OCI-LY7 (cell line): Measurements from ENCODE around the gene DNAH6. TPM values are rescaled to one million over a fixed set of nuclear protein-coding genes. Genes with fewer than 3 reads are reported as not detected.

Experiments used
- BruUV-seq: library from RNA; stranded (reverse); fragments of 400-500 nt; replicated peaks from 2 replicates; lab custom pipeline; 2021; lab: Mats Ljungman, UMichigan
- CTCF ChIA-PET: fragments of 300-600 bp; sonication (Branson Sonifier 250); formaldehyde crosslinking; loops from one replicate; lab custom pipeline; 2022; ENCODE audit warnings: antibody characterized with exemption; ENCODE audit not compliant: unreplicated experiment; lab: Charles Lee
- POLR2A ChIA-PET: fragments of 300-600 bp; sonication (Branson Sonifier 250); formaldehyde crosslinking; loops from one replicate; lab custom pipeline; 2022; ENCODE audit warnings: antibody characterized with exemption; lab: Charles Lee
- DNase-seq: peaks from one replicate; pipeline ENCODE4 v3.0.0-alpha.2; 2015; ENCODE audit warnings: low spot score
- H2AFZ ChIP-seq: fragments of 200-600 bp; sonication (generic), shearing (Covaris generic); 2 replicates; pipeline ENCODE4 v1.6.1; 2014; ENCODE audit warnings: mild to moderate bottlenecking, antibody characterized with exemption, low read length, moderate library complexity
- H3K27ac ChIP-seq: fragments of 200-600 bp; sonication (generic); 2 replicates; pipeline ENCODE4 v1.5.1; 2014; ENCODE audit warnings: mixed run types, low read depth, mild to moderate bottlenecking, moderate library complexity, low read length, inconsistent platforms; ENCODE audit not compliant: poor library complexity, severe bottlenecking
- H3K36me3 ChIP-seq: fragments of 200-600 bp; sonication (generic); 2 replicates; pipeline ENCODE4 v1.6.1; 2014; ENCODE audit warnings: mild to moderate bottlenecking, antibody characterized with exemption, low read length, moderate library complexity, mixed read lengths; ENCODE audit not compliant: insufficient read depth
- H3K4me1 ChIP-seq: fragments of 200-600 bp; sonication (generic); 2 replicates; pipeline ENCODE4 v1.5.1; 2014; ENCODE audit warnings: mild to moderate bottlenecking, low read length; ENCODE audit not compliant: insufficient read depth, poor library complexity, severe bottlenecking
- H3K4me2 ChIP-seq: fragments of 200-600 bp; sonication (generic); 2 replicates; pipeline ENCODE4 v1.6.1; 2014; ENCODE audit warnings: mild to moderate bottlenecking, low read length
- H3K4me3 ChIP-seq: fragments of 200-600 bp; sonication (generic); 2 replicates; pipeline ENCODE4 v1.5.1; 2014; ENCODE audit warnings: mild to moderate bottlenecking, low read depth, low read length; ENCODE audit not compliant: poor library complexity, severe bottlenecking
- H3K79me2 ChIP-seq: fragments of 200-600 bp; sonication (generic); 2 replicates; pipeline ENCODE4 v1.6.1; 2016; ENCODE audit warnings: low read depth, mild to moderate bottlenecking, low read length, moderate library complexity, mixed read lengths; ENCODE audit not compliant: insufficient read depth
- H3K9me2 ChIP-seq: fragments of 200-600 bp; sonication (generic); 2 replicates; pipeline ENCODE4 v1.6.1; 2016; ENCODE audit warnings: mild to moderate bottlenecking, low read length, mixed read lengths; ENCODE audit not compliant: insufficient read depth
- H3K9me3 ChIP-seq: fragments of 200-600 bp; sonication (generic); 2 replicates; pipeline ENCODE4 v1.6.1; 2014; ENCODE audit warnings: mild to moderate bottlenecking, mixed run types, low read length, mixed read lengths
- H4K20me1 ChIP-seq: fragments of 200-600 bp; sonication (generic); 2 replicates; pipeline ENCODE4 v1.6.1; 2014; ENCODE audit warnings: mild to moderate bottlenecking, antibody characterized with exemption, low read length, moderate library complexity, mixed read lengths; ENCODE audit not compliant: insufficient read depth
- EZH2phosphoT487 ChIP-seq: fragments of 200-600 bp; sonication (generic); IDR thresholded peaks from 2 replicates; pipeline ENCODE4 v1.6.1; 2018; ENCODE audit warnings: low read depth, borderline replicate concordance, mild to moderate bottlenecking, mixed run types, antibody characterized with exemption, low read length, moderate library complexity, mixed read lengths
- intact Hi-C: fragments of 100-400 bp; cut with micrococcal nuclease; formaldehyde crosslinking; loops from one replicate; pipeline ENCODE4 v1.10.0; 2022; ENCODE audit not compliant: unreplicated experiment
- total RNA-seq, 2 experiments: library from RNA; depleted of rRNA in 1 of 2; stranded (reverse); fragments of >200 nt in 1 of 2; shearing (Covaris generic) in 1 of 2; gene quantifications; 2 replicates each; pipeline ENCODE4 v1.2.3, GENCODE V29; 2014 to 2022
- TF ChIP-seq, protein P1 (sequence below): fragments of 200-600 bp; sonication (generic); conservative IDR thresholded peaks from 2 replicates; pipeline ENCODE4 v1.5.1; 2014; ENCODE audit warnings: mild to moderate bottlenecking, antibody characterized with exemption, low read length, moderate library complexity, mixed read lengths

DNAH6 gene
- total RNA-seq, 2 experiments from 2014 or later, result 0.63 to 1.6 TPM

GRCh38 chr2:84723831-84724230 is 207.5 kb downstream of the DNAH6 start:
- Histone ChIP-seq H3K4me1 (no peaks in the 10 kb centered on the region), H4K20me1 (no peaks in the 10 kb centered on the region), H3K9me2 (no peaks in the 10 kb centered on the region), H3K79me2 (no peaks in the 10 kb centered on the region), H3K36me3 (no peaks in the 10 kb centered on the region), H3K27ac (no peak overlapping the region), H3K9me3 (no peaks in the 10 kb centered on the region), H2AFZ (no peak overlapping the region), H3K4me3 (no peak overlapping the region), H3K4me2 (no peak overlapping the region)
- POLR2A ChIA-PET, result no interaction called here
- intact Hi-C loops, result no loop called here
- TF ChIP-seq, protein P1, sequence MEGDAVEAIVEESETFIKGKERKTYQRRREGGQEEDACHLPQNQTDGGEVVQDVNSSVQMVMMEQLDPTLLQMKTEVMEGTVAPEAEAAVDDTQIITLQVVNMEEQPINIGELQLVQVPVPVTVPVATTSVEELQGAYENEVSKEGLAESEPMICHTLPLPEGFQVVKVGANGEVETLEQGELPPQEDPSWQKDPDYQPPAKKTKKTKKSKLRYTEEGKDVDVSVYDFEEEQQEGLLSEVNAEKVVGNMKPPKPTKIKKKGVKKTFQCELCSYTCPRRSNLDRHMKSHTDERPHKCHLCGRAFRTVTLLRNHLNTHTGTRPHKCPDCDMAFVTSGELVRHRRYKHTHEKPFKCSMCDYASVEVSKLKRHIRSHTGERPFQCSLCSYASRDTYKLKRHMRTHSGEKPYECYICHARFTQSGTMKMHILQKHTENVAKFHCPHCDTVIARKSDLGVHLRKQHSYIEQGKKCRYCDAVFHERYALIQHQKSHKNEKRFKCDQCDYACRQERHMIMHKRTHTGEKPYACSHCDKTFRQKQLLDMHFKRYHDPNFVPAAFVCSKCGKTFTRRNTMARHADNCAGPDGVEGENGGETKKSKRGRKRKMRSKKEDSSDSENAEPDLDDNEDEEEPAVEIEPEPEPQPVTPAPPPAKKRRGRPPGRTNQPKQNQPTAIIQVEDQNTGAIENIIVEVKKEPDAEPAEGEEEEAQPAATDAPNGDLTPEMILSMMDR, result no peak
- no peak for TF ChIP-seq EZH2phosphoT487
- CTCF ChIA-PET, result no interaction called here
- BruUV-seq, result no TSS peak
- no peak for DNase-seq

DNA sequence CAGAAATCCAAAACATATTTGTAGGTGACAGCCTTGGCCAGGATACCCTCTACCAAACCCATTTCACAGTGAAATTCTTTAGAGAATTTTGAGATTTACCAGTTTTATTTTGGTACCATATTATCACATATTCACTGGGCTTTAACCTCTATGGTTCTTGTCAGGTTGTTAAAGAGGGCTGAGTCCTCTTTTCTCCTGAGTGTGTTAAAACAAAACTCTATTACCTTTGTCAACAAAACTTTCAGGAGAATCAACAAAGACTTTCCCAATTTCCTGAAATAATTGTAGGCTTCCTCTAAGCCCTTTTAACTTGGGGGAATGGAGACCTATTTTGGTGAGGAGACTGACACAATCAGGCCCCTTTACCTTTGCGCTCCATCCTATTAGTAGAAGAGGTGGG is 209.4 kb downstream of the DNAH6 start:
- Histone ChIP-seq H2AFZ (no peak overlapping the region), H3K9me3 (no peaks in the 10 kb centered on the region), H3K79me2 (no peaks in the 10 kb centered on the region), H4K20me1 (no peaks in the 10 kb centered on the region), H3K9me2 (no peaks in the 10 kb centered on the region), H3K4me1 (no peaks in the 10 kb centered on the region), H3K27ac (no peak overlapping the region), H3K4me2 (no peak overlapping the region), H3K36me3 (no peaks in the 10 kb centered on the region), H3K4me3 (no peak overlapping the region)
- no peak for DNase-seq
- intact Hi-C loops, result no loop called here
- TF ChIP-seq, protein P1, result no peak
- TF ChIP-seq EZH2phosphoT487, result no peak
- ChIA-PET POLR2A (no interaction called here), CTCF (no interaction called here)
- BruUV-seq, result no TSS peak

- no peak for DNase-seq
- H3K36me3 ChIP-seq, result no peaks in the 10 kb centered on the region
- CTCF ChIA-PET, result no interaction called here
- H3K9me3 ChIP-seq, result no peaks in the 10 kb centered on the region
- no peak overlapping the region for H3K27ac ChIP-seq
- H3K79me2 ChIP-seq, result no peaks in the 10 kb centered on the region
- no TSS peak for BruUV-seq
- H3K4me1 ChIP-seq, result no peaks in the 10 kb centered on the region
- POLR2A ChIA-PET, result interaction anchor here (0.7 to 1.2 kb wide), 2 partner anchors 16 to 22 kb away, joined by 3 read pairs; no protein-coding TSS in a partner anchor
- intact Hi-C loops, result no loop called here
- no peak overlapping the region for H3K4me2 ChIP-seq
- no peaks in the 10 kb centered on the region for H4K20me1 ChIP-seq
- H3K4me3 ChIP-seq, result no peak overlapping the region
- TF ChIP-seq, protein P1, result no peak
- no peak for TF ChIP-seq EZH2phosphoT487
- no peaks in the 10 kb centered on the region for H3K9me2 ChIP-seq
- no peak overlapping the region for H2AFZ ChIP-seq
These were observed 211.0 kb downstream of the DNAH6 start for GRCh38 chr2:84727315-84727714.
